H1 (cell line): ENCODE data around the gene CPD. TPM values are rescaled to one million over a fixed set of nuclear protein-coding genes. Genes with fewer than 3 reads are reported as not detected.

ENCODE experiments used
- ASH2L ChIP-seq: fragments of 200-600, 300-600 bp; sonication (generic); IDR thresholded peaks from one replicate; pipeline ENCODE4 v1.7.1; 2017; ENCODE audit warnings: low read length
- YY1 ChIP-seq: IDR thresholded peaks from 2 replicates; pipeline ENCODE4 v1.6.1; 2011; ENCODE audit warnings: low read depth, mild to moderate bottlenecking, low read length
- polyA plus RNA-seq, 7 experiments: library from polyadenylated mRNA; depleted of rRNA in 3 of 7; stranded (reverse) in 5 of 7; unstranded in 2 of 7; fragments of >200 nt in 5 of 7; fragments of 200-250 nt in 2 of 7; gene quantifications; 1 replicate in 5 of 7; 2 replicates in 1 of 7; 4 replicates in 1 of 7; pipeline versions ENCODE4 v1.2.1 to v1.2.3, GENCODE V29; 2011 to 2013; ENCODE audit warnings: missing spikeins in 2 of 7, mixed read lengths in 2 of 7
- total RNA-seq: library from RNA; stranded (reverse); fragmentation: NEBNext Ultra II Directional; extraction: Animal tissue kit (Norgen Biotek cat#: 25700); gene quantifications from 2 replicates; pipeline ENCODE4 v1.2.1, GENCODE V29; 2021
- TF ChIP-seq, protein P1 (sequence below): fragments of 300-600 bp; sonication (generic); IDR thresholded peaks from 2 replicates; pipeline ENCODE4 v1.7.1; 2012; ENCODE audit warnings: low read length, moderate library complexity, mild to moderate bottlenecking, inconsistent platforms; ENCODE audit not compliant: insufficient replicate concordance

Gene CPD
- total and polyA plus RNA-seq, 2 of the 8 experiments (the other 6 are each of a cell fraction or from before 2014, with no cell fraction given): 8.6 to 46.2 TPM

DNA sequence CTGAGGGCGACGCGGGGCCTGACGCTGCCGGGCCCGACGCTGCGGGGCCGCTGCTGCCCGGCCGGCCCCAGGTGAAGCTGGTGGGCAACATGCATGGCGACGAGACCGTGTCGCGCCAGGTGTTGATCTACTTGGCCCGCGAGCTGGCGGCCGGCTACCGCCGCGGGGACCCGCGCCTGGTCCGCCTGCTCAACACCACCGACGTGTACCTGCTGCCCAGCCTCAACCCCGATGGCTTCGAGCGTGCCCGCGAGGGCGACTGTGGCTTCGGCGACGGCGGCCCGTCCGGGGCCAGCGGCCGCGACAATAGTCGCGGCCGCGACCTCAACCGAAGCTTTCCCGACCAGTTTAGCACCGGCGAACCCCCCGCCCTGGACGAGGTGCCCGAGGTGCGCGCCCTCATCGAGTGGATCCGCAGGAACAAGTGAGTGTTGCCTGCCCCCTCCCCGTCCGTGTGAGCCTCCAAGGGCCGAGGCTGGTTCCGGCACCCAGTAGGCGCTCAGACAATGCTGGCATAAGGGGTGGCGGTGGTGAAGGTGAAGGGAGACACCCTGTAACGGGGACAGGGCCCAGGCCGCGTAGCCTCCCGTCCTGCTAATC, 676 bp downstream of the CPD start (continued):
- TF ChIP-seq, protein P1, sequence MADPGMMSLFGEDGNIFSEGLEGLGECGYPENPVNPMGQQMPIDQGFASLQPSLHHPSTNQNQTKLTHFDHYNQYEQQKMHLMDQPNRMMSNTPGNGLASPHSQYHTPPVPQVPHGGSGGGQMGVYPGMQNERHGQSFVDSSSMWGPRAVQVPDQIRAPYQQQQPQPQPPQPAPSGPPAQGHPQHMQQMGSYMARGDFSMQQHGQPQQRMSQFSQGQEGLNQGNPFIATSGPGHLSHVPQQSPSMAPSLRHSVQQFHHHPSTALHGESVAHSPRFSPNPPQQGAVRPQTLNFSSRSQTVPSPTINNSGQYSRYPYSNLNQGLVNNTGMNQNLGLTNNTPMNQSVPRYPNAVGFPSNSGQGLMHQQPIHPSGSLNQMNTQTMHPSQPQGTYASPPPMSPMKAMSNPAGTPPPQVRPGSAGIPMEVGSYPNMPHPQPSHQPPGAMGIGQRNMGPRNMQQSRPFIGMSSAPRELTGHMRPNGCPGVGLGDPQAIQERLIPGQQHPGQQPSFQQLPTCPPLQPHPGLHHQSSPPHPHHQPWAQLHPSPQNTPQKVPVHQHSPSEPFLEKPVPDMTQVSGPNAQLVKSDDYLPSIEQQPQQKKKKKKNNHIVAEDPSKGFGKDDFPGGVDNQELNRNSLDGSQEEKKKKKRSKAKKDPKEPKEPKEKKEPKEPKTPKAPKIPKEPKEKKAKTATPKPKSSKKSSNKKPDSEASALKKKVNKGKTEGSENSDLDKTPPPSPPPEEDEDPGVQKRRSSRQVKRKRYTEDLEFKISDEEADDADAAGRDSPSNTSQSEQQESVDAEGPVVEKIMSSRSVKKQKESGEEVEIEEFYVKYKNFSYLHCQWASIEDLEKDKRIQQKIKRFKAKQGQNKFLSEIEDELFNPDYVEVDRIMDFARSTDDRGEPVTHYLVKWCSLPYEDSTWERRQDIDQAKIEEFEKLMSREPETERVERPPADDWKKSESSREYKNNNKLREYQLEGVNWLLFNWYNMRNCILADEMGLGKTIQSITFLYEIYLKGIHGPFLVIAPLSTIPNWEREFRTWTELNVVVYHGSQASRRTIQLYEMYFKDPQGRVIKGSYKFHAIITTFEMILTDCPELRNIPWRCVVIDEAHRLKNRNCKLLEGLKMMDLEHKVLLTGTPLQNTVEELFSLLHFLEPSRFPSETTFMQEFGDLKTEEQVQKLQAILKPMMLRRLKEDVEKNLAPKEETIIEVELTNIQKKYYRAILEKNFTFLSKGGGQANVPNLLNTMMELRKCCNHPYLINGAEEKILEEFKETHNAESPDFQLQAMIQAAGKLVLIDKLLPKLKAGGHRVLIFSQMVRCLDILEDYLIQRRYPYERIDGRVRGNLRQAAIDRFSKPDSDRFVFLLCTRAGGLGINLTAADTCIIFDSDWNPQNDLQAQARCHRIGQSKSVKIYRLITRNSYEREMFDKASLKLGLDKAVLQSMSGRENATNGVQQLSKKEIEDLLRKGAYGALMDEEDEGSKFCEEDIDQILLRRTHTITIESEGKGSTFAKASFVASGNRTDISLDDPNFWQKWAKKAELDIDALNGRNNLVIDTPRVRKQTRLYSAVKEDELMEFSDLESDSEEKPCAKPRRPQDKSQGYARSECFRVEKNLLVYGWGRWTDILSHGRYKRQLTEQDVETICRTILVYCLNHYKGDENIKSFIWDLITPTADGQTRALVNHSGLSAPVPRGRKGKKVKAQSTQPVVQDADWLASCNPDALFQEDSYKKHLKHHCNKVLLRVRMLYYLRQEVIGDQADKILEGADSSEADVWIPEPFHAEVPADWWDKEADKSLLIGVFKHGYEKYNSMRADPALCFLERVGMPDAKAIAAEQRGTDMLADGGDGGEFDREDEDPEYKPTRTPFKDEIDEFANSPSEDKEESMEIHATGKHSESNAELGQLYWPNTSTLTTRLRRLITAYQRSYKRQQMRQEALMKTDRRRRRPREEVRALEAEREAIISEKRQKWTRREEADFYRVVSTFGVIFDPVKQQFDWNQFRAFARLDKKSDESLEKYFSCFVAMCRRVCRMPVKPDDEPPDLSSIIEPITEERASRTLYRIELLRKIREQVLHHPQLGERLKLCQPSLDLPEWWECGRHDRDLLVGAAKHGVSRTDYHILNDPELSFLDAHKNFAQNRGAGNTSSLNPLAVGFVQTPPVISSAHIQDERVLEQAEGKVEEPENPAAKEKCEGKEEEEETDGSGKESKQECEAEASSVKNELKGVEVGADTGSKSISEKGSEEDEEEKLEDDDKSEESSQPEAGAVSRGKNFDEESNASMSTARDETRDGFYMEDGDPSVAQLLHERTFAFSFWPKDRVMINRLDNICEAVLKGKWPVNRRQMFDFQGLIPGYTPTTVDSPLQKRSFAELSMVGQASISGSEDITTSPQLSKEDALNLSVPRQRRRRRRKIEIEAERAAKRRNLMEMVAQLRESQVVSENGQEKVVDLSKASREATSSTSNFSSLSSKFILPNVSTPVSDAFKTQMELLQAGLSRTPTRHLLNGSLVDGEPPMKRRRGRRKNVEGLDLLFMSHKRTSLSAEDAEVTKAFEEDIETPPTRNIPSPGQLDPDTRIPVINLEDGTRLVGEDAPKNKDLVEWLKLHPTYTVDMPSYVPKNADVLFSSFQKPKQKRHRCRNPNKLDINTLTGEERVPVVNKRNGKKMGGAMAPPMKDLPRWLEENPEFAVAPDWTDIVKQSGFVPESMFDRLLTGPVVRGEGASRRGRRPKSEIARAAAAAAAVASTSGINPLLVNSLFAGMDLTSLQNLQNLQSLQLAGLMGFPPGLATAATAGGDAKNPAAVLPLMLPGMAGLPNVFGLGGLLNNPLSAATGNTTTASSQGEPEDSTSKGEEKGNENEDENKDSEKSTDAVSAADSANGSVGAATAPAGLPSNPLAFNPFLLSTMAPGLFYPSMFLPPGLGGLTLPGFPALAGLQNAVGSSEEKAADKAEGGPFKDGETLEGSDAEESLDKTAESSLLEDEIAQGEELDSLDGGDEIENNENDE: no peak
- TF ChIP-seq ASH2L (peak; percentile 27), YY1 (no peak)
- TF ChIP-seq, all 59 proteins: peak for 5
